ENCODE data around the gene AACS.

DNA sequence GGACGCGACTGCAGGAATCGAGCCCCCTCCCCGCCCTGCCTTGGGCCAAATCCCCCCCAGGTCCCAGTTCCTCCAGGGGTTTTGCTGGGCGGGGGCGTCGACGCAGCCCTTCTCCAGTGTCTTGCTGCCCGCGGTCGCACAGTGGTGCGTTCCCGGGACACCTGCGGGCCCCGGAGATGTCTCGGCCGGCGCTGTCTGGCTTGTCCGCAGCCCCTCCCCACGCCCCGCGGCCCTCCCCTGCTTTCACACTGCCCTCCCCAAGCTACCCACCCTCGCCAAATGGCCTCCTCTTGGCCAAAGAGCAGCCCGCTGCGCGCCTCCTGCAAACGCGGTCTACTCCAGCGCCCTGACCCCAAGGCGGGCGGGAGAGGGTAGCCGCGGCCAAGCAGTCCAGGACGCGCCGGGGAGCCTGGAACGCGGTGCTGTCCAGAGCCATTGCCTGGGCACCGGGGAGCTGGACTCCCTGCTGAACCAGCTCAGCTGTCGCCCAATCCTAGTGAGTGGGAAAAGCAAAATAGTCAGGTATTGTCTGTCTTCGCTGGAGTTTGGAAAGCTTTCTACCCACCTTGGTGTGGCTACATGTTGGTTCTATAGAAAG, 122.0 kb downstream of the AACS start:
- TF ChIP-seq, protein P1, sequence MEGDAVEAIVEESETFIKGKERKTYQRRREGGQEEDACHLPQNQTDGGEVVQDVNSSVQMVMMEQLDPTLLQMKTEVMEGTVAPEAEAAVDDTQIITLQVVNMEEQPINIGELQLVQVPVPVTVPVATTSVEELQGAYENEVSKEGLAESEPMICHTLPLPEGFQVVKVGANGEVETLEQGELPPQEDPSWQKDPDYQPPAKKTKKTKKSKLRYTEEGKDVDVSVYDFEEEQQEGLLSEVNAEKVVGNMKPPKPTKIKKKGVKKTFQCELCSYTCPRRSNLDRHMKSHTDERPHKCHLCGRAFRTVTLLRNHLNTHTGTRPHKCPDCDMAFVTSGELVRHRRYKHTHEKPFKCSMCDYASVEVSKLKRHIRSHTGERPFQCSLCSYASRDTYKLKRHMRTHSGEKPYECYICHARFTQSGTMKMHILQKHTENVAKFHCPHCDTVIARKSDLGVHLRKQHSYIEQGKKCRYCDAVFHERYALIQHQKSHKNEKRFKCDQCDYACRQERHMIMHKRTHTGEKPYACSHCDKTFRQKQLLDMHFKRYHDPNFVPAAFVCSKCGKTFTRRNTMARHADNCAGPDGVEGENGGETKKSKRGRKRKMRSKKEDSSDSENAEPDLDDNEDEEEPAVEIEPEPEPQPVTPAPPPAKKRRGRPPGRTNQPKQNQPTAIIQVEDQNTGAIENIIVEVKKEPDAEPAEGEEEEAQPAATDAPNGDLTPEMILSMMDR (conservative IDR thresholded peaks at IDR 0.05; ENCODE audit: low read depth, low read length): no peak
- TF ChIP-seq MAZ (IDR thresholded peaks at IDR 0.05; ENCODE audit: borderline replicate concordance, low read depth, low read length) (no peak), CHD1 (IDR thresholded peaks at IDR 0.05; ENCODE audit: low read depth, low read length) (no peak), POLR2A (IDR thresholded peaks at IDR 0.05; ENCODE audit: low read depth, low read length) (no peak), CEBPB (IDR thresholded peaks at IDR 0.05; ENCODE audit: low read depth, low read length) (no peak), MXI1 (IDR thresholded peaks at IDR 0.05; ENCODE audit: borderline replicate concordance, low read depth, low read length) (no peak), MAFK (IDR thresholded peaks at IDR 0.05; ENCODE audit: low read depth, low read length) (no peak), FOS (IDR thresholded peaks at IDR 0.05; ENCODE audit: low read depth, low read length) (no peak), RFX5 (IDR thresholded peaks at IDR 0.05; ENCODE audit: low read depth, low read length) (no peak), RAD21 (IDR thresholded peaks at IDR 0.05; ENCODE audit: low read length) (no peak), SMC3 (IDR thresholded peaks at IDR 0.05; ENCODE audit: low read depth, low read length) (no peak), BHLHE40 (IDR thresholded peaks at IDR 0.05; ENCODE audit: low read depth, low read length) (no peak)
- TF ChIP-seq, protein P2, sequence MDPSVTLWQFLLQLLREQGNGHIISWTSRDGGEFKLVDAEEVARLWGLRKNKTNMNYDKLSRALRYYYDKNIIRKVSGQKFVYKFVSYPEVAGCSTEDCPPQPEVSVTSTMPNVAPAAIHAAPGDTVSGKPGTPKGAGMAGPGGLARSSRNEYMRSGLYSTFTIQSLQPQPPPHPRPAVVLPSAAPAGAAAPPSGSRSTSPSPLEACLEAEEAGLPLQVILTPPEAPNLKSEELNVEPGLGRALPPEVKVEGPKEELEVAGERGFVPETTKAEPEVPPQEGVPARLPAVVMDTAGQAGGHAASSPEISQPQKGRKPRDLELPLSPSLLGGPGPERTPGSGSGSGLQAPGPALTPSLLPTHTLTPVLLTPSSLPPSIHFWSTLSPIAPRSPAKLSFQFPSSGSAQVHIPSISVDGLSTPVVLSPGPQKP (IDR thresholded peaks at IDR 0.05; ENCODE audit: borderline replicate concordance, low read depth, low read length): no peak
